A549 (cell line): ENCODE results near the gene CABP4.

Experiments used
- CEBPB ChIP-seq, 2 experiments: fragments of >200 bp in 1 of 2; sonication (Bioruptor Twin) in 1 of 2; formaldehyde crosslinking in 1 of 2; IDR thresholded peaks; 2 replicates each; pipeline ENCODE4 v1.6.1; 2012 to 2016
- CHD2 ChIP-seq: fragments of 150-350 bp; IDR thresholded peaks from 2 replicates; pipeline ENCODE4 v1.6.1; 2014; ENCODE audit warnings: low read length; ENCODE audit not compliant: partially characterized antibody
- CHD4 ChIP-seq: fragments of 200-600 bp; sonication (generic); IDR thresholded peaks from 2 replicates; pipeline ENCODE4 v1.6.1; 2016; ENCODE audit warnings: antibody characterized with exemption, mild to moderate bottlenecking, borderline replicate concordance
- CTCF ChIP-seq: fragments of >200 bp; sonication (Bioruptor Twin); formaldehyde crosslinking; IDR thresholded peaks from 3 replicates; pipeline ENCODE4 v1.5.1; 2016
- KDM1A ChIP-seq: fragments of 200-600 bp; sonication (generic); IDR thresholded peaks from 2 replicates; pipeline ENCODE4 v1.6.1; 2016; ENCODE audit warnings: low read depth, mild to moderate bottlenecking
- MYC ChIP-seq: IDR thresholded peaks from 2 replicates; pipeline ENCODE4 v1.6.1; 2012; ENCODE audit warnings: mild to moderate bottlenecking, inconsistent platforms, low read length, improper control_type of control experiment, borderline replicate concordance
- POLR2A ChIP-seq: IDR thresholded peaks from 2 replicates; pipeline ENCODE4 v1.6.1; 2012; ENCODE audit warnings: mild to moderate bottlenecking, low read length
- POLR2AphosphoS2 ChIP-seq: conservative IDR thresholded peaks from 2 replicates; pipeline ENCODE4 v1.6.1; 2012; ENCODE audit warnings: low read length, improper control_type of control experiment, inconsistent platforms
- RCOR1 ChIP-seq: fragments of 150-350 bp; IDR thresholded peaks from 2 replicates; pipeline ENCODE4 v1.6.1; 2014; ENCODE audit warnings: antibody characterized with exemption, low read length, low read depth
- TF ChIP-seq, protein P1 (sequence below): IDR thresholded peaks from 2 replicates; pipeline ENCODE4 v1.6.1; 2012; ENCODE audit warnings: low read depth, borderline replicate concordance
- TF ChIP-seq, protein P2 (sequence below): IDR thresholded peaks from 2 replicates; pipeline ENCODE4 v1.6.1; 2012

DNA sequence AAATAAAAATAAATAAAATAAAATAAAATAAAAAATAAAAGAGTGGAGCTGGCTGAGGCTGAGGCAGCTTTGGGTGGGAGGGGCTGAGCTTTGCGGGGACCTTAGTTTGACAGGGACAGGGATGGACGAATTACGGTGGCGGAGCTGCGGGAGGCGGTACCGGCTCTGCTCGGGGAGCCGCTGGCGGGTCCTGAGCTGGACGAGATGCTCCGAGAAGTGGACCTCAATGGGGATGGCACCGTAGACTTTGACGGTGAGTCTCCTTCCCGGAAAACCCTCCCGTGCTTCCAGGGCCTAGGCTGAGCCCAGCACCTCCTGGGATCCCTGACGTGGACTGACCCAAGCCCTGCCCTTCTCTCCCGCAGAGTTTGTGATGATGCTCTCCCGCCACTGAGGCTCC lies 3.1 kb downstream of the CABP4 start:
- TF ChIP-seq POLR2A (no peak), CTCF (no peak), CHD2 (no peak), RCOR1 (no peak), CEBPB (IDR thresholded peaks at IDR 0.05) (no peak), POLR2AphosphoS2 (no peak), KDM1A (no peak), CHD4 (no peak), MYC (no peak)
- TF ChIP-seq, protein P1, sequence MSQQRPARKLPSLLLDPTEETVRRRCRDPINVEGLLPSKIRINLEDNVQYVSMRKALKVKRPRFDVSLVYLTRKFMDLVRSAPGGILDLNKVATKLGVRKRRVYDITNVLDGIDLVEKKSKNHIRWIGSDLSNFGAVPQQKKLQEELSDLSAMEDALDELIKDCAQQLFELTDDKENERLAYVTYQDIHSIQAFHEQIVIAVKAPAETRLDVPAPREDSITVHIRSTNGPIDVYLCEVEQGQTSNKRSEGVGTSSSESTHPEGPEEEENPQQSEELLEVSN = no peak
- TF ChIP-seq, protein P2, sequence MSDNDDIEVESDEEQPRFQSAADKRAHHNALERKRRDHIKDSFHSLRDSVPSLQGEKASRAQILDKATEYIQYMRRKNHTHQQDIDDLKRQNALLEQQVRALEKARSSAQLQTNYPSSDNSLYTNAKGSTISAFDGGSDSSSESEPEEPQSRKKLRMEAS = no peak
